ENCODE data around the gene SH3D19.

SH3D19 gene

DNA sequence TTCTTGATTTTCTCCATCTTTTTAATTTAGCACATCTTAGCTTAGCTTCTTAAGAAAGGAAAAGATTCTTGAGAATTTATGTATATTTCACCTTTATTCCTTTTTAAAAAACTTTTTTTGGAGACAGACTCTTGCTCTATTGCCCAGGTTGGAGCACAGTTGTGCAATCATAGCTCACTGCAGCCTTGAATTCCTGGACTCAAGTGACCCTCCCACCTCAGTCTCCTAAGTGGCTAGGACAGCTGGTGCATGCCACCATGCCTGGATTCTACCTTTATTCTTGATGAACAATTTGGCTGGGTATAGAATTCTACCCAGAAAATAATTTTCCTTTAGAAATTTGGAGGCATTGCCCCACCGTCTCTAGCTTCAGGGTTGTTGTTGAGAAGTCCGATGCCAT, 19.5 kb upstream of the SH3D19 start:
- no peaks in the 10 kb centered on the region for H3K36me3 ChIP-seq (ENCODE audit: insufficient read depth, low read length)
- H3K79me2 ChIP-seq (ENCODE audit: control insufficient read depth, insufficient read depth, low read length, unreplicated experiment) = no peaks in the 10 kb centered on the region
- H3K4me3 ChIP-seq (ENCODE audit: low read depth, low read length) = no peak overlapping the region
- no peaks in the 10 kb centered on the region for H3K27me3 ChIP-seq (ENCODE audit: insufficient read depth, low read length)
- no peaks in the 10 kb centered on the region for H3K4me1 ChIP-seq (ENCODE audit: control insufficient read depth, insufficient read depth, low read length, unreplicated experiment)
- H3K27ac ChIP-seq (ENCODE audit: low read depth, low read length) = no peak overlapping the region
- no peak overlapping the region for H2AFZ ChIP-seq (ENCODE audit: low read length, unreplicated experiment)

DNA sequence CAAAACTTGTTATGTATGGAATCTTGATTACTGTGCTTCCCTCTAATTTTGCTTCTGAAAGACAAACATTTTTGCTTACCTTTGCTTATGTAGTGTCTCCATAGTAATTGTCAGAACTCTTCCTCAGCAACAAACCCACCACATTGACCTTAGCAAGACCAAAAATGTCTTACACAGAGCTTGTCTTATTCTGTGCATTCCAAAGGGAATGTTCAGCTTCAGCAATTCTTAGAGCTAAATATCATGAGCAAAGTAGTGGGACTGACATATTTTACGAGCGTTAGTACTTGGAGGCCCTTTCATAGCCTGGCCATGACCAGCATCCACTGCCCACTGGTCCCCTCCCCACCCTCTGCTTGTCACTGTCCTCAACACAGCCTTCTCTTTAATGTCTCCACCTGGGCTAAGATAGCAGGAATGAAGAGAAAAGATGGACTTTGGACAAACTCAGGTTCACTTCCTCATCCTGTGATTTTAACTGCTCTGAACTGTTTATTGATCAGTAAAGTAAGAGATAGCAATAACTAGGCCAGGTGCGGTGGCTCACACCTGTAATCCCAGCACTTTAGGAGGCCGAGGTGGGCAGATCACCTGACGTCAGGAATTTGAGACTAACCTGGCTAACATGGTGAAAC, 15.5 kb upstream of the SH3D19 start:
- H3K27ac ChIP-seq (ENCODE audit: low read depth, low read length) = no peak overlapping the region
- no peak overlapping the region for H2AFZ ChIP-seq (ENCODE audit: low read length, unreplicated experiment)
- no peaks in the 10 kb centered on the region for H3K4me1 ChIP-seq (ENCODE audit: control insufficient read depth, insufficient read depth, low read length, unreplicated experiment)
- H3K27me3 ChIP-seq (ENCODE audit: insufficient read depth, low read length) = no peaks in the 10 kb centered on the region
- H3K79me2 ChIP-seq (ENCODE audit: control insufficient read depth, insufficient read depth, low read length, unreplicated experiment) = no peaks in the 10 kb centered on the region
- no peak overlapping the region for H3K4me3 ChIP-seq (ENCODE audit: low read depth, low read length)
- H3K36me3 ChIP-seq (ENCODE audit: insufficient read depth, low read length) = no peaks in the 10 kb centered on the region

DNA sequence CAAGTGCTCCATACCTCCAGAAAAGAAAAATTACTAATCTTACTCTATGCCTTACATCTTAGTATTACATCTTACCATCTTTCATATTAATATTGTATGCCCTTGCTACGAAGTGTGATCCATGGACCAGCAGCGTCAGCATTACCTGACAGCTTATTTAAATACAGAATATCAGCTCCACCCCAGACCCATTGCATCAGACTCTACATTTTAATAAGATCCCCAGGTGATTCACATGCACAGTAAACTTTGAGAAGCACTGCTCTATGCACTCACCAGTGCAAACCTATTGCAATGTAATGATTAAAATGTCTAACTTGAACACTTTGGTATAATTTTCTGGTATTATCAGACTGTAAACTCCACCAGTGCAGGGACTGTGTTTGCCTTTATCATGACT, 14.1 kb upstream of the SH3D19 start:
- no peaks in the 10 kb centered on the region for H3K79me2 ChIP-seq (ENCODE audit: control insufficient read depth, insufficient read depth, low read length, unreplicated experiment)
- H3K36me3 ChIP-seq (ENCODE audit: insufficient read depth, low read length) = no peaks in the 10 kb centered on the region
- H2AFZ ChIP-seq (ENCODE audit: low read length, unreplicated experiment) = no peak overlapping the region

DNA sequence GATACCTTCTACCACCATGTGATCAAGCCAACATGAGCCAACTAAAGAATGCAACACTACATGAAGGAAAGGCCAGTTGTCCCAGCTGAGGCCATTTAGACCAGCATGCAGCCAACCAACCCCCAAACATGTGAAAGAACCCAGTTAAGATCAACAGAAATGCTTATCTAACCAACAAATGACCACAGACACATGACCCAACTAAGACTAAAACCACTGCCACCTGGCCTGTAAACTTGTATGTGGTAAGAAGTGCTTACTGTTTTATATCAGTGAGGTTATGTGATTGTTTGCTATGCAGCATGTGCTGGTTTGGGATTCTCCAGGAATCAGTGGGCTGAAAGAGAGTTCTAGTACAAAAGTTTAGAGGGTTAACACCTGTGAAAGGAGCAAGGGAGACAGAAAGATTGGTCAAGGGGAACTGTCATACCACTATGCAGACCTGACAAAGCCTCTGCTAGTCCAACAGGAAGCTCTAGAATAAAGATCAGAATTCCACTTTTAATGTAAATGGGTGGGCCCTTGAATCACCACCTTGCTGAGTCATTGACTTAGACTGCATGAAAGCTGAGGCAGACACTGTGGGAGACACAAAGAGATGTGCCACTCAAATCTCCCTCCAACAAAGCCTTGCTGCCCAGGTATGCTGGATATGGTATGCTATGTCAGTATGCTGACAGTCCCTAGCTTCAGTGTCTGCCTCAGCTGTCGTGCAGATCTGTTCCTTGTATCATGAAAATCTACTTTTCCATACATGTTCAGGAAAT, 6.1 kb upstream of the SH3D19 start:
- Histone ChIP-seq H3K4me1 (ENCODE audit: control insufficient read depth, insufficient read depth, low read length, unreplicated experiment) (peaks cover 13% of the 10 kb centered on the region), H3K4me3 (ENCODE audit: low read depth, low read length) (no peak overlapping the region), H3K79me2 (ENCODE audit: control insufficient read depth, insufficient read depth, low read length, unreplicated experiment) (no peaks in the 10 kb centered on the region), H3K36me3 (ENCODE audit: insufficient read depth, low read length) (no peaks in the 10 kb centered on the region), H3K27ac (ENCODE audit: low read depth, low read length) (no peak overlapping the region), H3K27me3 (ENCODE audit: insufficient read depth, low read length) (no peaks in the 10 kb centered on the region), H2AFZ (ENCODE audit: low read length, unreplicated experiment) (no peak overlapping the region)

More for the DNA sequence above, 14.1 kb upstream of the SH3D19 start:
- H3K4me3 ChIP-seq (ENCODE audit: low read depth, low read length) = no peak overlapping the region
- no peak overlapping the region for H3K27ac ChIP-seq (ENCODE audit: low read depth, low read length)
- no peaks in the 10 kb centered on the region for H3K27me3 ChIP-seq (ENCODE audit: insufficient read depth, low read length)
- no peaks in the 10 kb centered on the region for H3K4me1 ChIP-seq (ENCODE audit: control insufficient read depth, insufficient read depth, low read length, unreplicated experiment)

DNA sequence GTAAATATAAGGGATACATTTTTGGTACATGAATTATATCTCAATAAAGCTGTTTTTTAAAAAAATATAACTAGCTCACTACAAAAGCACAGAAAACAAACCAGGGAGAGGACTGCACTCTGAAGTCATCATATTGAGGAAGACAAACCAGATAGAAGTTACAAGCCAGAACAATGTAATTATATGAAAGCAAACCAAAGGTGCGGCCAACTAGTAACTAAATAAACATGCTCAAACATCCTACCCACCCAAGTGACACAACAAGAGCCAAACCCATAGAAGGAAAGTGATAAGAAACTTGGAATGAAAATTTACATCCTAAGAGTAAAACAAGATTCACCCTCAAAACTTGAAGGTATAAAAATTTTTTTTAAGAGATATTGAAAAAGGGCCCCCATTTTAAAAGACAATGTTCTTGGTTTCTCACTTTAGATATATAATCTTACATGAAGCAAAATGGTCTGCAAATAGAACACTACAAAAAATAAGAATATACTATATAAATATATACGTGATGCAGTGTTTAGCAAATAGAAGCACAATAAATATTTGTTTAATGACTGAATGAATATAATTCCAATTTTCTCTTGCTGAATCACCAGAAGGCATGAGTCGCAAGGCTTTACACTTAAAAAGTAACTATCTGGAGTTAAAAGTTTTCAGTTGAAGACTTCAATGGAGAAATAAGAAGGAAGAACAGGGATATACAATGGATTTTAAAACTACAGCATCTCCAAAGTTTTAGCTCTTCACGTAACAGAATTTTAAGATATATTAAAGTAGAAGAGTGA, 4.0 kb upstream of the SH3D19 start:
- H3K27ac ChIP-seq (ENCODE audit: low read depth, low read length) = peak overlapping the region; percentile 60
- H3K4me1 ChIP-seq (ENCODE audit: control insufficient read depth, insufficient read depth, low read length, unreplicated experiment) = peaks cover 13% of the 10 kb centered on the region
- H3K27me3 ChIP-seq (ENCODE audit: insufficient read depth, low read length) = no peaks in the 10 kb centered on the region
- no peaks in the 10 kb centered on the region for H3K79me2 ChIP-seq (ENCODE audit: control insufficient read depth, insufficient read depth, low read length, unreplicated experiment)
- no peak overlapping the region for H3K4me3 ChIP-seq (ENCODE audit: low read depth, low read length)
- peak overlapping the region; percentile 28 for H2AFZ ChIP-seq (ENCODE audit: low read length, unreplicated experiment)
- H3K36me3 ChIP-seq (ENCODE audit: insufficient read depth, low read length) = no peaks in the 10 kb centered on the region

DNA sequence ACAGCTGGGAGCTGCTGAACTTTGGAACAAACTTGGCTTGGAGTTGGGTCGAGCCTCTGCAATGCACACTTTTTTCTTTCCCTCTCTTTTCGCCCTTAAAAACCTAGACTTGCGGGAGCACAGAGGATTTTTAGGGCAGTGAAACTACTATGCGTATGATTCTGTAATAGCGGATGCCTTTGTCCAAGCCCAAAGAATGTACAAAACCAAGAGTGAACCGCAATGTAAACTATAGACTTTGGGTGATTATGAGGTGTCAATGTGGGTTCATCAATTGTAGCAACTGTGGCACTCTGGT, 493 bp upstream of the SH3D19 start:
- Histone ChIP-seq H3K27me3 (ENCODE audit: insufficient read depth, low read length) (no peaks in the 10 kb centered on the region), H3K4me3 (ENCODE audit: low read depth, low read length) (peak overlapping the region; percentile 88), H3K36me3 (ENCODE audit: insufficient read depth, low read length) (no peaks in the 10 kb centered on the region), H3K27ac (ENCODE audit: low read depth, low read length) (no peak overlapping the region), H3K79me2 (ENCODE audit: control insufficient read depth, insufficient read depth, low read length, unreplicated experiment) (peaks cover 23% of the 10 kb centered on the region), H2AFZ (ENCODE audit: low read length, unreplicated experiment) (peak overlapping the region; percentile 98), H3K4me1 (ENCODE audit: control insufficient read depth, insufficient read depth, low read length, unreplicated experiment) (peaks cover 23% of the 10 kb centered on the region)

DNA sequence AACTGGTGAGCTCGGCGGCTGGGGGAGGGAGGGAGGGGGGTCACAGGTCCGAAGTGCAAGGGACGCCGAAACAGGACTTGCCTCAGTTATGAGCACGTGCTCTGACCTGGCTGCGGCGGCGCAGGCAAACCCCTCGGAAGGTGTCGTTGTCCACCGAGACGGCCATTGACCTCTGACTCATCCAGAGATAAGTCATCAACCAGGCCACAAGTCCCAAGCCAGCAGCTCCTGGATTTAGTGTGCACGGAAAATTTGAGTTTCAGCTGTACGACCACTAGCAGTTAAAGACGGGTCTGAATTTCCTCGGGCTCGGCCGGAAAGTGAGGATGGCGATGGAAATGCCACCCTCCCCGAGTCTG, 674 bp downstream of the SH3D19 start:
- peaks cover 23% of the 10 kb centered on the region for H3K4me1 ChIP-seq (ENCODE audit: control insufficient read depth, insufficient read depth, low read length, unreplicated experiment)
- H3K27ac ChIP-seq (ENCODE audit: low read depth, low read length) = peak overlapping the region; percentile 60
- H2AFZ ChIP-seq (ENCODE audit: low read length, unreplicated experiment) = peak overlapping the region; percentile 98
- H3K4me3 ChIP-seq (ENCODE audit: low read depth, low read length) = peak overlapping the region; percentile 88
- peaks cover 31% of the 10 kb centered on the region for H3K79me2 ChIP-seq (ENCODE audit: control insufficient read depth, insufficient read depth, low read length, unreplicated experiment)
- no peaks in the 10 kb centered on the region for H3K36me3 ChIP-seq (ENCODE audit: insufficient read depth, low read length)
- H3K27me3 ChIP-seq (ENCODE audit: insufficient read depth, low read length) = no peaks in the 10 kb centered on the region

DNA sequence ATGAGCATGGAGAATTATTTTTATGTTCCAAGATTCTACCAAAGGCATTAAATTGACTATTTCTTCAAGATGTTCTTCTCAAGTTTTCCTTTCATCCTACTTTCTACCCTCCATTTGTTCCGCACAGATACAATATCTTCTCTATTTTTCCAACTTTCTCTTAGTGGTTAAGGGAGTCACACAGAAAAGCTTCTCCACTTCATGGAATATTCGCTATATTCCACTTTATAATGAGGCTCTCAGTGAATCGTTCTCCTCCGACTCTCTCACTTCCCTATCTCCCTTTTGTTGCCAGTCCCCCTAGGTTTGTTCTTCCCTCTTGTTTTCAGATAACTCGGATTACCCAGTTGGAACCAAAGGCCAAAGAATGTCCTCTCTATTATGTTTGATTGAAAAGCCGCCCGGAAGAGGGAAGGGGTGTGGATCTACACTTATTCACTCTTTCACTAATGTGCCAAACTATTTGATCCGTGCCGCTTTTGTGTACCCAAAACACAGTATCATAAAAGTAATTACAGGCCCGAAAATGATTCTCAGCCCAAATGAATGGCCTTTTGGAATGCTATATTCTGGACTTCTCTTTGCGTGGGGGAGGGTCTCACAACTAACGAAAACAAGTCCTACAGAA, 1.2 kb downstream of the SH3D19 start:
- H3K4me3 ChIP-seq (ENCODE audit: low read depth, low read length) = peak overlapping the region; percentile 88
- peaks cover 22% of the 10 kb centered on the region for H3K4me1 ChIP-seq (ENCODE audit: control insufficient read depth, insufficient read depth, low read length, unreplicated experiment)
- no peaks in the 10 kb centered on the region for H3K27me3 ChIP-seq (ENCODE audit: insufficient read depth, low read length)
- peaks cover 35% of the 10 kb centered on the region for H3K79me2 ChIP-seq (ENCODE audit: control insufficient read depth, insufficient read depth, low read length, unreplicated experiment)
- H3K36me3 ChIP-seq (ENCODE audit: insufficient read depth, low read length) = no peaks in the 10 kb centered on the region
- peak overlapping the region; percentile 3; the same call in 1 of the 2 replicates for H3K27ac ChIP-seq (ENCODE audit: low read depth, low read length)
- H2AFZ ChIP-seq (ENCODE audit: low read length, unreplicated experiment) = peak overlapping the region; percentile 98

DNA sequence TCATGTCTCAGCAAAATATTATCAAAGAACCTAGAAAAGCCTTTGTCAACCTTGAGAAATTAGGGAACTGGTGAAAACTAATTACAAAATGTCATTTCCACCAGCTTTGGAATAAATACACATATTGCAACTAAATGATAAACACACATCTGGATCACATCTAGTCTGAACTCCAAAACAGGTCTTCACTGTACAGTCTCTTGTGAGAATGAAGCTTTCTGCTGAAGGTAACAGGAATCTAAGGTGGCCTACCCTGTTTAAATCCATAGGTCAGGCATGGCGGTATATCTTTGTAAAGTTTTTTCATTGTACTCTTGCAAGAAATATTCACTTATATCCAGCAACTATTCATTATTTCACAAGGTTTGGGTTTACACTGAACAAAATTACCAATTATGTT, 1.7 kb downstream of the SH3D19 start:
- Histone ChIP-seq H3K27ac (ENCODE audit: low read depth, low read length) (peak overlapping the region; percentile 3; the same call in 1 of the 2 replicates), H2AFZ (ENCODE audit: low read length, unreplicated experiment) (no peak overlapping the region), H3K79me2 (ENCODE audit: control insufficient read depth, insufficient read depth, low read length, unreplicated experiment) (peaks cover 35% of the 10 kb centered on the region), H3K4me1 (ENCODE audit: control insufficient read depth, insufficient read depth, low read length, unreplicated experiment) (peaks cover 17% of the 10 kb centered on the region), H3K4me3 (ENCODE audit: low read depth, low read length) (peak overlapping the region; percentile 88), H3K36me3 (ENCODE audit: insufficient read depth, low read length) (no peaks in the 10 kb centered on the region), H3K27me3 (ENCODE audit: insufficient read depth, low read length) (no peaks in the 10 kb centered on the region)

DNA sequence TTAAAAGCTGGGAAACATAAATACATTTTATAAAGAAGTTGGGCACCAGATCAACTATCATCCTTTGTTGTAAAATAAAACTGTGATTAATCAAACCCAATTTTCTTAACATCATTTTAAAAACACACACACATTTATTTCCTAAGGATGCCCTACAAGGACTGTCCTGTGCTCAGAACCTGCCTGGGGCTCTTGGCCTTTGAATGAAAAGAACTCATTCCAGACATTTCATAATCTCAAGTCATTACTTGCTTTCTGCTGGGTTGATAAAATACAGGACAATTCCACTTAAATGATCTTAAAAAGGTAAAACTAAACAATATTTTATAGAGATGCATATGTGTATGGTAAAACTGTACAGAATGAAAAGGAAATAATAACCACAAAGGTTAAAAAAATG, 2.8 kb downstream of the SH3D19 start:
- peaks cover 35% of the 10 kb centered on the region for H3K79me2 ChIP-seq (ENCODE audit: control insufficient read depth, insufficient read depth, low read length, unreplicated experiment)
- H3K4me3 ChIP-seq (ENCODE audit: low read depth, low read length) = no peak overlapping the region
- no peaks in the 10 kb centered on the region for H3K27me3 ChIP-seq (ENCODE audit: insufficient read depth, low read length)
- H2AFZ ChIP-seq (ENCODE audit: low read length, unreplicated experiment) = no peak overlapping the region
- H3K27ac ChIP-seq (ENCODE audit: low read depth, low read length) = peak overlapping the region; percentile 6; the same call in 1 of the 2 replicates
- peaks cover 17% of the 10 kb centered on the region for H3K4me1 ChIP-seq (ENCODE audit: control insufficient read depth, insufficient read depth, low read length, unreplicated experiment)
- no peaks in the 10 kb centered on the region for H3K36me3 ChIP-seq (ENCODE audit: insufficient read depth, low read length)
